Neural progenitor cell (in vitro differentiated cells): Measurements from ENCODE around the gene DGKD. TPM values are rescaled to one million over a fixed set of nuclear protein-coding genes. Genes with fewer than 3 reads are reported as not detected.

ENCODE experiments used
- DNase-seq: peaks from one replicate; pipeline ENCODE4 v3.0.0-alpha.2; 2016; ENCODE audit warnings: low spot score
- H2AFZ ChIP-seq: fragments of 200-600 bp; sonication (generic); replicated peaks from 2 replicates; pipeline ENCODE4 v1.6.1; 2016; ENCODE audit warnings: antibody characterized with exemption
- H3F3A ChIP-seq: fragments of 200-600 bp; sonication (generic); 2 replicates; pipeline ENCODE4 v1.6.1; 2016; ENCODE audit warnings: antibody characterized with exemption, low read depth
- H3K27ac ChIP-seq: fragments of 200-600 bp; sonication (generic); 2 replicates; pipeline ENCODE4 v1.5.1; 2016; ENCODE audit warnings: mild to moderate bottlenecking
- H3K27me3 ChIP-seq: fragments of 200-600 bp; sonication (generic); 2 replicates; pipeline ENCODE4 v1.6.1; 2016; ENCODE audit warnings: mild to moderate bottlenecking, moderate library complexity
- H3K36me3 ChIP-seq: fragments of 200-600 bp; sonication (generic); 2 replicates; pipeline ENCODE4 v1.5.1; 2016
- H3K4me1 ChIP-seq: fragments of 200-600 bp; sonication (generic); 2 replicates; pipeline ENCODE4 v1.6.1; 2016; ENCODE audit warnings: mixed run types
- H3K4me2 ChIP-seq: fragments of 200-600 bp; sonication (generic); 2 replicates; pipeline ENCODE4 v1.6.1; 2016
- H3K4me3 ChIP-seq: fragments of 200-600 bp; sonication (generic); 2 replicates; pipeline ENCODE4 v1.5.1; 2016
- H3K79me2 ChIP-seq: fragments of 200-600 bp; sonication (generic); 2 replicates; pipeline ENCODE4 v1.6.1; 2016; ENCODE audit warnings: low read depth
- H3K9ac ChIP-seq: fragments of 200-600 bp; sonication (generic); 2 replicates; pipeline ENCODE4 v1.6.1; 2016
- H3K9me3 ChIP-seq: fragments of 200-600 bp; sonication (generic); 2 replicates; pipeline ENCODE4 v1.5.1; 2016; ENCODE audit warnings: low read depth
- H4K20me1 ChIP-seq: fragments of 200-600 bp; sonication (generic); 2 replicates; pipeline ENCODE4 v1.6.1; 2016; ENCODE audit warnings: low read depth
- H3K27ac Mint-ChIP-seq: 3 replicates; pipeline ENCODE4 v1.8.0; 2021; ENCODE audit warnings: mixed read lengths
- H3K27me3 Mint-ChIP-seq: 2 replicates; pipeline ENCODE4 v1.8.0; 2022; ENCODE audit warnings: low read depth, mild to moderate bottlenecking, inconsistent platforms, moderate library complexity, mixed read lengths; ENCODE audit not compliant: insufficient read depth
- H3K36me3 Mint-ChIP-seq: 3 replicates; pipeline ENCODE4 v1.8.0; 2021; ENCODE audit warnings: mixed read lengths
- H3K4me1 Mint-ChIP-seq: 3 replicates; pipeline ENCODE4 v1.8.0; 2021; ENCODE audit warnings: mixed read lengths
- H3K4me3 Mint-ChIP-seq: 3 replicates; pipeline ENCODE4 v1.8.0; 2021; ENCODE audit warnings: mild to moderate bottlenecking, moderate library complexity, mixed read lengths
- H3K9me3 Mint-ChIP-seq: 3 replicates; pipeline ENCODE4 v1.8.0; 2020; ENCODE audit warnings: mixed read lengths
- CTCF ChIP-seq: fragments of 200-600 bp; sonication (generic); IDR thresholded peaks from 2 replicates; pipeline ENCODE4 v1.5.1; 2017; ENCODE audit warnings: antibody characterized with exemption, mild to moderate bottlenecking
- EZH2 ChIP-seq: fragments of 200-600 bp; sonication (generic); IDR thresholded peaks from 2 replicates; pipeline ENCODE4 v1.6.1; 2017; ENCODE audit warnings: antibody characterized with exemption, mild to moderate bottlenecking, moderate library complexity
- EZH2phosphoT487 ChIP-seq: fragments of 200-600 bp; sonication (generic); IDR thresholded peaks from 2 replicates; pipeline ENCODE4 v1.6.1; 2017; ENCODE audit warnings: antibody characterized with exemption
- total RNA-seq: library from RNA; depleted of rRNA; stranded (reverse); fragments of >200 nt; gene quantifications from 2 replicates; pipeline ENCODE4 v1.2.3, GENCODE V29; 2015; ENCODE audit warnings: low replicate concordance

DGKD gene
- total RNA-seq, 1 donor from 2014 or later: 10.9 TPM

- Histone ChIP-seq H3K27ac (no peak overlapping the region), H3F3A (no peaks in the 10 kb centered on the region), H2AFZ (no peak overlapping the region), H3K27me3 (no peaks in the 10 kb centered on the region), H3K9ac (no peak overlapping the region), H3K4me2 (no peak overlapping the region), H3K4me1 (no peaks in the 10 kb centered on the region), H4K20me1 (peaks cover 2% of the 10 kb centered on the region), H3K4me3 (no peak overlapping the region), H3K79me2 (no peaks in the 10 kb centered on the region), H3K36me3 (peaks cover 13% of the 10 kb centered on the region), H3K9me3 (peaks cover 14% of the 10 kb centered on the region)
- Mint-ChIP-seq H3K9me3 (peaks cover 17% of the 10 kb centered on the region), H3K4me1 (peaks cover 2% of the 10 kb centered on the region), H3K36me3 (peaks cover 26% of the 10 kb centered on the region), H3K27me3 (no peaks in the 10 kb centered on the region), H3K4me3 (no peak overlapping the region), H3K27ac (no peak overlapping the region)
- TF ChIP-seq EZH2: no peak
- TF ChIP-seq CTCF: no peak
- no peak for TF ChIP-seq EZH2phosphoT487
- DNase-seq: no peak
These were observed 53.5 kb downstream of the DGKD start for GRCh38 chr2:233407771-233408181.

DNA sequence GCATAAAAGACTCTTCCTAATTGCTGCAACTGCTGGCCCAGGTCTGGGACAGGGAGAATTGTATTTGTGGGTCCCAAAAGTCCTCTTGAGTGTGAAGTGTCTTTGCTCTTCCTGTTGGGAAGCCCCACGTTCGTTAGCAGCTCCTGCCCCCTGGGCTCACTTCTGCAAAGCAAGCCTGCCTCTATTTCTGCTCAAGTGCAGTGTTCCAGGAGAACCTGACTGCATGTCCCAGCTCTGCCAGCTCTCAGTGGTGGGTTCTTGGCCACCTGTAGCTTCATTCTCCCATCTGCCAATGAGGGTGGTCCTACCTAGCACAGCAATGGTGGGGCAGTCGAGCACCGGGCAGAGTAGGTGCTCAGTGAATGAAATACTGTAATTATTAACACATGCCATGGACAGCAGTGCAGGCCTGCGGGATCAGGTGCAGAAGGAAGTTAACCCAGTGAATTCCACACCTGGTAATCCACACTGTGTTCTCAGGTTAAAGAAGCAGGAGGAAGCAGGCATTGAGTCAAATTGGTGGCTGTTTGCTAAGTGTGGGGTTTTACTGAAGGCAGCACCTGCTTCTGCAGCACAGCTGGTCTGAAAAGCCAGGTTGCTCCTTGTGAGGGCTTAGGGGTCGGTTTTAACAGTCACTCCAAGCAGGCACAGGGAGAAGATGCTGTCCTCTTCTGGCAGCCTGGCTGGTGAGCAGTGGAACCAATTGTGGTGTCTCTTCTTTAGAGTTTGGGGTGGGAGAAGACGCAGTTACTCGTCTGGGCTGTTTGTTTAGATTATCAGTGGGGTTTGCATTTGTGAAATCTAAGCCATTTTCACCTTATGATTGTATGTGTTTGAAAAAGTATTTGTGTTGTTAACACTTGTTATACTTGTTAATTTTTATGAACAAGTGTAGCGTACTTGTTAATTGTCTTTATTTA is 54.3 kb downstream of the DGKD start:
- no peaks in the 10 kb centered on the region for H3K79me2 ChIP-seq
- no peaks in the 10 kb centered on the region for H3K4me1 ChIP-seq
- no peak overlapping the region for H3K4me2 ChIP-seq
- H2AFZ ChIP-seq: no peak overlapping the region
- TF ChIP-seq EZH2phosphoT487 (no peak), CTCF (no peak), EZH2 (no peak)
- no peaks in the 10 kb centered on the region for H3K27me3 ChIP-seq
- Mint-ChIP-seq H3K36me3 (peaks cover 28% of the 10 kb centered on the region), H3K9me3 (peaks cover 20% of the 10 kb centered on the region), H3K27ac (no peak overlapping the region), H3K27me3 (no peaks in the 10 kb centered on the region), H3K4me1 (peaks cover 2% of the 10 kb centered on the region), H3K4me3 (no peak overlapping the region)
- H3K9me3 ChIP-seq: peaks cover 14% of the 10 kb centered on the region
- H3K4me3 ChIP-seq: no peak overlapping the region
- peaks cover 2% of the 10 kb centered on the region for H4K20me1 ChIP-seq
- H3K36me3 ChIP-seq: peaks cover 13% of the 10 kb centered on the region
- no peak overlapping the region for H3K9ac ChIP-seq
- DNase-seq: no peak
- H3F3A ChIP-seq: no peaks in the 10 kb centered on the region
- no peak overlapping the region for H3K27ac ChIP-seq

DNA sequence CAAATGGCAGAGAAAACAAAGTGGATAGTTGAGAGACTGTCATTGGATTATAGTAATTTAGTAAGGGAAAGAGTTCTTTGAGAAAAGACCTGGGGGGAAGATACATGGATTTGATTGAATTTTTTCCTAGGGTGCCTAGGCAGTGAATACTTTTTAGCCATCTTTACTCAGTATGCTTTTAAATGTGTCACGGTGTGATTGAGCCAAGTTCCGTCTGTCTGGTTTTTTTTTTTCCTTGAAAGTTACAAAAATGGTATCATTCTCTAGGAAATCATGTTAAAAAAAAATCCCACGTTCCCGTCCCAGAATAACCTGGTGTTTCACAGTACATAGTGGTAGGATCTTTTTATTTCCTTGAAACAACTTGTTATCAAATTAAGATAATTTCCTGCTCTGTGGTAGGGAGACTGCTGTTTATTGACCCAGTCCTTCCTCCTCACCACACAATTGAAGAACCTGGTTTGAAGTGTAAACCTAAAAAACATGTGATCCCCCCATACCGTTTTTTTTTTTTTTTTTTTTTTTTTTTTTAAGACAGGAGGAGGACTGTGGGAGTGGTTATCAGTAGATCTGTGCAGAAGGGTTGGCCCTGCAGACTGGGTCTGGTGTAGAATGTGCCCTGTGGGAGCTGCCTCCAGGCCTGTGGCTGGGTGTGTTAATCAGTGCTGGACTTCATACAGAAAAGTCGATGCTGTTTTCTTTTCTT is 55.1 kb downstream of the DGKD start:
- Histone ChIP-seq H3K27ac (no peak overlapping the region), H3K9me3 (peaks cover 14% of the 10 kb centered on the region), H3F3A (no peaks in the 10 kb centered on the region), H3K4me3 (no peak overlapping the region), H3K27me3 (no peaks in the 10 kb centered on the region), H3K4me1 (no peaks in the 10 kb centered on the region), H3K36me3 (peaks cover 13% of the 10 kb centered on the region), H3K9ac (no peak overlapping the region), H3K79me2 (no peaks in the 10 kb centered on the region), H4K20me1 (peaks cover 2% of the 10 kb centered on the region), H2AFZ (no peak overlapping the region), H3K4me2 (no peak overlapping the region)
- Mint-ChIP-seq H3K27me3 (peaks cover 2% of the 10 kb centered on the region), H3K4me3 (no peak overlapping the region), H3K36me3 (peaks cover 27% of the 10 kb centered on the region), H3K9me3 (peaks cover 20% of the 10 kb centered on the region), H3K27ac (no peak overlapping the region), H3K4me1 (peaks cover 2% of the 10 kb centered on the region)
- TF ChIP-seq EZH2phosphoT487 (no peak), EZH2 (no peak), CTCF (no peak)
- DNase-seq: no peak
